Fibroblast of gingiva (primary cell): Measurements from ENCODE around the gene C4orf50.
A peak's percentile ranks its signal among the peaks of the same experiment; 100 is the strongest.
"Not testable (repeated sequence)": the region's sequence is repeated elsewhere in the genome, so short reads cannot be mapped to it uniquely, and the experiment has no call there.

Experiments
- DNase-seq: peaks from one replicate; pipeline ENCODE4 v3.0.0-alpha.2; 2011; ENCODE audit warnings: low read depth

C4orf50 gene

GRCh38 chr4:6017030-6017429 is 1.2 kb downstream of the C4orf50 start:
- no peak for DNase-seq

- no peak for DNase-seq
Measured at GRCh38 chr4:6013564-6013963, 4.7 kb downstream of the C4orf50 start.

GRCh38 chr4:6012200-6012599 is 6.0 kb downstream of the C4orf50 start:
- DNase-seq = no peak

GRCh38 chr4:6011686-6012085 is 6.5 kb downstream of the C4orf50 start:
- no peak for DNase-seq

- no peak for DNase-seq
Measured at GRCh38 chr4:6011271-6011671, 7.0 kb downstream of the C4orf50 start.

GRCh38 chr4:6010789-6011188 is 7.4 kb downstream of the C4orf50 start:
- no peak for DNase-seq

GRCh38 chr4:6009452-6009851 is 8.8 kb downstream of the C4orf50 start:
- no peak for DNase-seq

- no peak for DNase-seq
Measured at GRCh38 chr4:6008766-6009385, 9.4 kb downstream of the C4orf50 start.

GRCh38 chr4:6008092-6008551 is 10.1 kb downstream of the C4orf50 start:
- DNase-seq = no peak

GRCh38 chr4:6005175-6005574 is 13.1 kb downstream of the C4orf50 start:
- DNase-seq = no peak

GRCh38 chr4:6003485-6003884 is 14.7 kb downstream of the C4orf50 start:
- not testable (repeated sequence) for DNase-seq

GRCh38 chr4:6002926-6003325 is 15.3 kb downstream of the C4orf50 start:
- no peak for DNase-seq

GRCh38 chr4:6002492-6002833 is 15.8 kb downstream of the C4orf50 start:
- no peak for DNase-seq

GRCh38 chr4:6001680-6002491 is 16.3 kb downstream of the C4orf50 start:
- DNase-seq = no peak

- no peak for DNase-seq
Measured at GRCh38 chr4:5999830-6000365, 18.3 kb downstream of the C4orf50 start.

GRCh38 chr4:5999356-5999755 is 18.9 kb downstream of the C4orf50 start:
- no peak for DNase-seq

- DNase-seq = peak; percentile 10
Measured at GRCh38 chr4:5998333-5998936, 19.8 kb downstream of the C4orf50 start.

GRCh38 chr4:5996641-5997040 is 21.6 kb downstream of the C4orf50 start:
- DNase-seq = no peak

- DNase-seq = no peak
Measured at GRCh38 chr4:5995901-5996623, 22.2 kb downstream of the C4orf50 start.

- DNase-seq = no peak
Measured at GRCh38 chr4:5993876-5994811, 24.1 kb downstream of the C4orf50 start.

GRCh38 chr4:5993346-5993745 is 24.9 kb downstream of the C4orf50 start:
- DNase-seq = not testable (repeated sequence)
